Stimulated activated CD4-positive, alpha-beta T cell treated with anti-CD3 and anti-CD28 coated beads, Interleukin-1b, Interleukin-23, amount 100 ng/mL, for 48 hours (primary cell): ENCODE measurements around the gene CCDC3.
A peak's percentile ranks its signal among the peaks of the same experiment; 100 is the strongest.

ENCODE experiments used
- DNase-seq: peaks from one replicate; pipeline ENCODE4 v3.0.0-alpha.2; 2020

The CCDC3 gene

DNA sequence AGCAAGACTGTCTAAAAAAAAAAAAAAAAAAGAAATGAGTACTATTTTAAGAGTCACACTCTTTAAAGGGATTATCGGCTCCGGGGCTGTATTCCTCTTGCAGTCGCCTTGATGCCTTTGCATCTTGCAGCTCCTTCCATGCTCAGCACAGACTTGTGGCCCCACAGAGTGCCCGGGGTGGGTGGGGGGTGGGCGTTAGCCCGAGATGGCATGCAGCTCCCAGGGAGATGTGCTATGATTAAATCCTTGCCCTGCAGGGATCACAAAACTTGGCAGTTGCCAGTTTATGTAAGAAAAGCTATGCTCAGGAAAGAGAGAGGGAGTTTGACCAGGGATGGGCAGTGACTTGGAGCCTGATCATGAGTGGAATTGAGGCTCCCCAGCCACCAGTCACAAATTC is 81.9 kb downstream of the CCDC3 start:
- no peak for DNase-seq

DNA sequence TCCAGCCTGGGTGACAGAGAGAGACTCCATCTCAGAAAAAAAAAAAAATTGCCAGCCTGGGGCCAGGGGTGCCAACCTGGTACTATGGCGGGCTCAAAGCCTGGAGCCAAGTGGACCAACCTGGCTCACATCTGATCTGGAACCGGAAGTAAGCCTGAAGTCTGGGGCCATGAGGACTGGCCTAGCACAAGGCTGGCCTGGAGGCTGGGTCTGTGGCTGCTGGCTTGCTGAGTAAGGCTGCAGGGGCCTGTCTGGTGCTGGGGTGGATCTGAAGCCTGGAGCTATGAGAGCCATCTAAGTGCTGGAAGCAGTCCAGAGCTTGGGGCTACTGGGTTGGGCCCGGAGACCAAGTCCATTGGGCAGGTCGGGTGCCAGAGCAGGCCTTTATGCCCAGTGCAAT is 84.9 kb downstream of the CCDC3 start:
- DNase-seq = no peak

DNA sequence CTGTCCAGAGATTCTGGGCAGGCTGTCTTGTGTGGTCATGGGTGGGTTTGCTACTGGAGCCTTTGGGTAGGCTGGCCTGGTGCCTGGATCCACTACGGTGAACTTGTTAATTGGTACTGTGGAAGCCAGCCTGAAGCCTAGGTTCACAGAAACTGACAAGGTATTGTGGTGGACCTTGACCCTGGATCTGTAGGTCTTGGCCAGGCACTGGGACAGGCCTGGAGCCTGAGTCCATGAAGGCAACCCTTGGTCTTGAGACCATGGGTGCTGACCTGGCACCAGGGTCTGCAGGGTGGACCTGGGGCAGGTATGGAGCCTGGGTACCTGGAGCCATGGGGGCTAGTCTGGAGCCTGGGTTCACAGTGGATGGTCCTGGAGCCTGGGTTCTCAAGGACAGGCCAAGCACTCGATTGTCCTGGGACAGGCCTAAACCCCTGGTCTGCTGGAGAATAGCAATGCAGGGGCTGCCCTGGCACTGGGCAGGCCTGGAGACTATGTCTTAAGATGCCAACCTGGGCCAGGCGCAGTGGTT is 85.8 kb downstream of the CCDC3 start:
- DNase-seq = no peak

DNA sequence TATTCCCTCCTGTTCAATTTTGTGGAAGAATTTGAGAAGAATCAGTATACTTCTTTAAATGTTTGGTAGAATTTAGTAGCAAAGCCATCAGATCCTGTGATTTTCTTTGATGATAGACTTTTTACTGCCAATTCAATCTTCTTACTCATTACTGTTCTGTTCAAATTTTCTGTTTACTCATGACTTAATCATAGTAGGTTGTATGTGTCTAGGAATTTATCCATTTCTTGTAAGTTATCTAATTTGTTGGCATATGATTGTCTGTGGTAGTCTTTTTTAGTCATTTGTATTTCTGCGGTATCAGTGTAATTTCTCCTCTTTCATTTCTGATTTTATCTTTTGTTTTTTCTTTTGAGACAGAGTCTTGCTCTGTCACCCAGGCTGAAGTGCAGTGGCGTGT is 87.4 kb downstream of the CCDC3 start:
- DNase-seq = no peak

DNA sequence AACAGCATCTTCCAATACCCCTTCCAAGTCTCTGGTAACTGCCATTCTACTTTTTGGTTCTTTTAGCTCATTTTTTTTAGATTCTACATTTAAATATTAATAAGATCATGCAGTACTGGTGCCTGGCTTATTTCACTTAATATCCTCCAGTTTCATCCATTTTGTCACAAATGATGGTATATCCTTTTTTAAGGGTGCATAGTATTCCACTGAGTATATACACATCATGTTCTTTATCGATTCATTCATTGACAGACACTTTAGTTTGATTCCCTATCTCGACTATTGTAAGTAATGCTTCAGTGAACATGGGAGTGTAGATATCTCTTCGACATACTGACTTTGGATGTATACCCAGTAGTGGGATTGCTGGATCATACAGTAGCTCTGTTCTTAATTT is 89.7 kb downstream of the CCDC3 start:
- no peak for DNase-seq

DNA sequence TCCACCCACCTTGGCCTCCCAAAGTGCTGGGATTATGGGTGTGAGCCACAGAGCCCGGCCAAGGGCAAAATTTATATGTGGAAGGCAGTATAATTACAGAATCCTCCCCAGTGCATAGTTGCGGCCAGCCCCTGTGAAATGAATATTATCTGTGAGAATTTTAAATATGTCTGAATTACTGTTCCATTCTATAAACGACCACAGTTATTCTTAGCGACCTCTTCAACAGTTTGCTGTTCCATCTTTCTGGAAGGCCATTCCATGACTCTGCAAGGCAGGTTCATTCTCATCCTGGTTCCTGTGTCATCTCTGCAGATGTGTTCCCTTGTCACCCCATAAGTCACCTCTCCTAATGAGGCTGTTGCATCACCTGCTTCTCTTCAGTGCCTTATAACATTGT is 90.7 kb downstream of the CCDC3 start:
- no peak for DNase-seq

DNA sequence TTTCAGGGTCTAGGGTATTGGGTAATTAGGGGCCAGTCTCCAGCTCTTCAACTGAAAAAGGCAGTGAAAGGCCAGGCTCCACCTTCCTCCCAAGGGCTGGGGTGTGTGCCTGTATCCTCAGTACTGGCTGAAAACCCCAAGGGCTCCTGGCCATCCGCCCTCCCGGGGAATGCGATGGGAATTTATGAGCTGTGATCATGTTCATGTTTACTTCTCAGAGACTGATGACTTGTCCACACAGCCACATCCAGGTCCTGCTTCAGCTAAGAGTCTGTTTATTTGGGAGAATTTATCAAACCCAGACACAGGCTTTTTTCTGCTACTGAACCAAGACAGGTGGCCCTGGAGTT is 91.7 kb downstream of the CCDC3 start:
- DNase-seq = no peak

DNA sequence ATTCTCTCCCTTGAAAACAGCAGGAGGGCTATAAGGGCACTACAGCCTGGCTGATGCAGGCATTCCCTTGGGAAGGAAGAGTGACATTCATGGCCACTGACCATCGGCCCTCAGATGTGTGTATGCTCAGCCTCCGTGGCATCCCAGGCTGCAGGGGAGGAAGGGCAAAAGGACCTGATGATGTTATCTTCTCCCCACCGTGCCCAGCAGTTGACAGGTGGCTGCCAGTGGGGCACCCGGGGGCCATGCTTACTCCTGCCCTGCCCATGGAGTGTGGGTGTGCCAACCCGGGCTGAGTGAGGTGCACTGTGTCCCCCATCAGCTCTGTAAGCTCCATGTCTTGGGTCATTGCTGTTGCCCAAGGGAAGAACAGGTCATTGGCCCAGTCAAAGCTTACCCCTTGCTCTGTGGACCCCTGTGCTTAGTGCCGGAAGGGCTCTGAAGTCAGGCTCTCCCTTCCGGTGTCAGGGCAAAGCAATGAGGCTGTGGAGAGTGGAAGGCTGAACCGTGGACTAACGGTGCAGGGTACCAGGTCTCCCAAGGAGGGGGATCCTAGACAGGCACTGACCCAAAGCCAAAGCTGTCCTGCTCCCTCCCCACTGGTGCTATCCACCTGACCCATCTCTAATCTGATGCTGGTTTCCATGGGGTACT is 92.2 kb downstream of the CCDC3 start:
- no peak for DNase-seq

DNA sequence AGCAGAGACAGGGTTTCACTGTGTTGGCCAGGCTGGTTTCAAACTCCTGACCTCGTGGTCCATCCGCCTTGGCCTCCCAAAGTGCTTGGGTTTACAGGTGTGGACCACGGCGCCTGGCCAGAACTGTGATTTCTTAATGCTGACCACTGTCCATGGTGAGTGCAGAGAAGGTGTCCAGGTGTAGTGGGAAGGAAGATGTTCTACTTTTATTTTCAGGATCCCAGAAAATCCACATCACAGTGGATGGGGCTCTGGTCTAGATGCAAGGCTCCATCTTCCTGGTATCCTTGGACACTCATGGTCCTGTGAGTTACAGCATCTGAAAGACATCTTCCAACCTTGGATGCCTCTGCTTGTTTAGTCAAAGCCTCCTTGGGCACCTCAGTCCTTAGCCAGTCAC is 92.7 kb downstream of the CCDC3 start:
- no peak for DNase-seq

DNA sequence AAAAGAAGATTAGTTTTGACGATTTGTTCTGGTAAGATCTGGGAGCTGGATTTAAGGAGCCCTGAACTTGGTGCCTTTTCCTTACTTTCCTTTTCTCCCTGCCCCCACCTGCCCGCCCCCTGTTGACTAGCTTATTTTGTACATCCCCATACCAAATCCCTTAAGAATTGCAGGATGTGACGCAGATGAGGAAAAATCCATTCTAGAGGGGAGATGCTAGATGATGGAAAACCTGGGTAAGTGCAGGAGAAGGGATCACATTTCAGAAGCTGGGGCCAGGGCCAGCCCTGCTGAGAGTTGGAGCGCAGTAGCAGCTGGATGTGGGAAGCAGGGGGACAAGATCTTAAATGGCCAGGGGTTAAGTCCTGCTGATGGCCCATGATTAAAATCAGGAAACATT is 93.9 kb downstream of the CCDC3 start:
- DNase-seq = no peak

DNA sequence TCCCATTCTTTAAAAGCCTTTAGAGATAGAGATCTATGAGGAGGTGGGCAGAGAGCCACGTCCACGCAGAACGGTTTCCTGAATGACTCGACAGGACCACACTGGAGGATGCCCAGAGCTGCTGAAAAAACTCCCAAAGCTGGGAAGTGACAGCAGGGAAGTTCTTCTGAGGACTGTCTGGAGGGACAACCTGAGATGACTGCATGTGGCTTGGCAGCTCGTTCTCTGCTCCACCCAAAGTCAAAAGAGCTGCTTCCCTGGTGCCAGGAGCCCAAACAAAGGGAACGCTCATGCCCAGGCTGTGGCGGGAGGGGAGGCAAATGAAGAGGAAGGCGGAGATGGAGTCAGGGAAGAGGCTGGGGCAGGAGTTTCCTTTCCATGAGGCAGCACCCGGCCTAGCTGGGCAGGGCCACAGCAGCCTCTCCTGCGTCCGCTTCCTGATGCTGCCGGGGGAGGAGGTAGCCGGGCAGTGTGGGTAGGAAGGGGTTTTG is 95.4 kb downstream of the CCDC3 start:
- no peak for DNase-seq

DNA sequence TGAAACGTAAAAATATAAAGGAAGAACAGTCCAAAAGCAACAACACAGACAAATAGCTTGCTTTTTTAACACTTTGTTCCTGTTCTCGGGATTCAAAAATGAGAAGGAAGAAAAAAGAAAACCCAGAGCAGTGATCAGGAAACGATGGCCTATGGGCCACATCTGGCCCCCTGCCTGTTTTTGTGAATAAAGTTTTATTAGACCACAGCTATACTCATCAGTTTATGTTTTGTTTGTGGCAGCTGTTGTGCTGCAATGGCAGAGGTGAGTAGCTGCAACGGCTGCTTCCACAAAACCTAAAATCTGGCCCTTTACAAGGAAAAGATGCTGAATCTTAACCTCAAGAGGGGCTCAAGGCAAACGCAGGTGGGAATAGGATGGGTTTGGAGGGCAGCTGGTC is 96.4 kb downstream of the CCDC3 start:
- DNase-seq = no peak

DNA sequence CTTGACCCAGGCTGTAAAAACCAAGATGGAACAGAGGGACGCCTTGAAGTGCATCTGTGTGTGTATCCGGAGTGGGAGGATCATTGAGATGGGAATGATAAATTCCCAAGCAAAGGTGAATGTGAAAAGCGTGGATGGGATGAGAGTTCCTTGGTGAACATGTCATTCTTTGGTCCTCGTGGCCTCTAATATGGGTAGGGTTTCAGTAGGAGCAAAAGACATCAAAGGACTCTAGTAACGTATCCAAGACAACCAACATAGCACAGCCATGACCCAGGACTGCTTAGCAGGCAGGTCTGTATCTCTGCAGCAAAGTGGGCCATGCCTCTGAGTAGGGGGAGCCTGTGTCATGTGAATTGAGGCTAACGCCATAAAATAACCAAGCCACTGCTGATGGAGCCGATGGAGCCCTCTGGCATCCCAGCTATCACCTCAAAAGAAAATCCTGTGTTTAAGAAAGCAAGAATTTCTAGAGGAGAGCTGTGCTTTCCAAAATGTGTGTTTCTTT is 98.6 kb downstream of the CCDC3 start:
- DNase-seq = no peak

DNA sequence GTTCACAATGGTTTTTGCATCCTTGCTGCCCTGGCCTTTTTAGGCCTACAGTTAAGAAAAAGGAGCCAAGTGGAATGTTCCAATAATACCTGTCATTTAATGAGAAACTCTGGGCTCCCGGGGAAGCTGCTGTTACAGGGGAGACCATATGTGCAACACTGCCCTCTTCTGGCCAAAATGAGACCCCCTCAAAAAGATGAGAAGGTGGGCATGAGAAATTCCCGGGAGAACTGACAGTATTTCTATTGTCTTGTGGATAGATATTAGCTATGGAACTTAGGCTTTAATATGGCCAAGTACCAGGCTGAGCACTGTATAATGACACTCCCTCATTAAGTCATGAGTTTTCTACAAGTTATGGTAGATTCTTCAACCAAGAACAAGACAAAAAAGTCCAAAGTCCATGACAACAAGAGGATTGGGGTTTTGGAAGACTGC is 99.4 kb downstream of the CCDC3 start:
- DNase-seq = peak; percentile 15

DNA sequence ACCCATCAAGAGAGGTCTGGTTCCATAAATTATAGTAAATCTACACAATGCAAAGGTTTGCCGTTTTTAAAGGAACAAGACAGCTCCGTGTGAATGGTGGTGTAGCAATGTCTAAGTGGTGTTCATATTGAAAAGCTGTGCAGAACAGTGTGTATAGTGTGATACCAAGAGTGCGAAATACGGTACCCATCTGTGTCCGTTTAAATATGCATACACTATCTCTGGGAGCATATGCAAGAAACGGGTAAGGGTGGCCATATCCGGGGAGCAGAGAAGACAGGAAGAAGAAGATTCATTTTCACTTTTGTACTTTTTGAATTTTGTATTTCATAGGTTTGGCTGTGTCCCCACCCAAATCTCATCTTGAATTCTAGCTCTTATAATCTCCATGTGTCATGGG is 102.0 kb downstream of the CCDC3 start:
- DNase-seq = no peak

DNA sequence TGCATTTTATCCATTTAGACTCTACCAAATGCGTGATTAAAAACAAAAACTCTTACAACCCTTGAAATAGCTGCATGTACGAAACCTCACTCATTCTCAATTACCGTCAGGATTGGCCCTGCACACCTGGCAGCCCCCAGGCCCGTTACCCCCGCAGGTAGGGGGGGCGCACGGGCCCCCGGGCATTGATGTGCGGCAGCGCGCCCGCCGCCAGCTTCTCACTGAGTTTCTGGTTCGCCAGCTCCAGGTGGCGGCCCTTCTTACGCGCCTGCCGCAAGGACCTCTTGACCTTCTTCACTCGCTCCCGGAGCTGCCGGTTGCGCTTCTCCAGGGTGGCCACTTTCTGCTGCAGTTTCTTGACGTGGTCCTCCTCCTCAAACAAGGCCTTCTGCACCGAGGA is 103.2 kb downstream of the CCDC3 start:
- DNase-seq = no peak

DNA sequence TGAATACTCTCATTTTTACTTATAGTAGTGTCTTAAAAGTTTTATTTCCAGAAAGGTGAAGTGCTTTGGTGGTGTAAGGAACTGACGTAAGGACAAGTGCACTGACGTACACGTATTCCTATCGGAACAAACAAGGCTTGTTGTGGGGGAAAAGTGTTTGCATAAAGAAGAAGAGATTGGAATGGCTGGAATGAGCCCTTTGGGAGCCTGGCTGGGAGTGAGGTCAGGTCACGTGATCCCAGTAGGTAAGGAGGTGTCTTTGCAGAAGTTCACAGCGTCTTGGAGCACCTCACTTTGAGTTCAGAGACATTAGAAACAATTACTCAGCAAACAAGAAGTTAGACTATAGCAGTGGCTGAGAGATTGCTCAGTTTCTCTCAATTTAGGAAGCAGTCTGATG is 104.2 kb downstream of the CCDC3 start:
- DNase-seq = no peak

DNA sequence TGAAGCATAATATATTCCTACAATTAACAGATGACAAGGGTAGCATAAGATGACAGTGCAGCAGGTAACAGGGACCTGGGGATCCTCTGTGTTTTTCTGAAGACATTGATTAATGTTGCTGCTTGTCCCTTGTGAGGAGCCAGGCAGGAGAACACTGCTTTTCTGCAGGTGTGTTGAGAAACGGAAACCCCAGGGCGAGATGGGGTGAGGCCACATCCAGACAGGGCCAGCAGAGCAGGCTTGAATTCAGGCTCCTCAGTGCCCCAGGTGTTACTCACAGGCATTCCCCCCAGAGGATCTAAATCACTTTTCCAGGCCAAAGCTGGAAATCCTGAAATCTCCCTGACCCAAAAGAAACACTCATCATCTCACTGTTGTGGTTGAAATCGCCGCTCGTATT is 105.3 kb downstream of the CCDC3 start:
- no peak for DNase-seq

DNA sequence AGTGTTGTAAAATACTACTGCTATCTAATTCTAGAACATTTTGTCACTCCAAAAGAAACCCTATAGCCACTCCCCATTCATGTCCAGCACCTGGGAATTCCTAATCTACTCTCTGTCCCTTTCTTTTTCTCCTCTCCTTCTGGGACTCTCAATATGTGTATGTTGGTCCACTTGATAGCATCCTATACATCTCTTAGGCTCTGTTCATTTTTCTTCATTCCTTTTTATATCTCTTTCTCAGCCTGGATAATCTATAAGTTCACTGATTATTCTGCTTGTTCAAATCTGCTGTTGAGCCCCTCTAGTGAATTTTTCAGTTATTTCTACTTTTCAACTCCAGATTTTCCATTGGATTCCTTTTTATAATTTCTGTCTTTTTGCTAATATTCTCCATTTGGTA is 108.6 kb downstream of the CCDC3 start:
- no peak for DNase-seq

DNA sequence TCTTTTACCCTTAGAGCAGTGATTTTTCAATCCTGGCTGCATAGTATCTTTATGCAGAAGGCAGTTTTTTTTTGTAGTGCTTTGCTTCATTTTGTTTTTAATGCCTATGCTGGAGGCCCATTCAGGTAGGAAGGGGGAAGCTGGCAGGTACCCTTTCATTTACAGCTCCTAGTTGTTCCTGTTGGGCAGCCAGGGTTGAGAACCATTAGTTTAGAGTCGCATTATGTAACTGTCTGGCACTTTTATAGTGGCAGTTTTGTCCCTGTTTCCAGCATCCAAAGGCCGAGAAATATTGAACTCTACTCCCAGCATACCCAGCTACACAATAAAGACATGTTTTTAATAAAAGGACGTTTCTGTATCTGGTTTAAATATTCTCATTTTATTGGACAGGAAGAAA is 110.6 kb downstream of the CCDC3 start:
- DNase-seq = no peak

DNA sequence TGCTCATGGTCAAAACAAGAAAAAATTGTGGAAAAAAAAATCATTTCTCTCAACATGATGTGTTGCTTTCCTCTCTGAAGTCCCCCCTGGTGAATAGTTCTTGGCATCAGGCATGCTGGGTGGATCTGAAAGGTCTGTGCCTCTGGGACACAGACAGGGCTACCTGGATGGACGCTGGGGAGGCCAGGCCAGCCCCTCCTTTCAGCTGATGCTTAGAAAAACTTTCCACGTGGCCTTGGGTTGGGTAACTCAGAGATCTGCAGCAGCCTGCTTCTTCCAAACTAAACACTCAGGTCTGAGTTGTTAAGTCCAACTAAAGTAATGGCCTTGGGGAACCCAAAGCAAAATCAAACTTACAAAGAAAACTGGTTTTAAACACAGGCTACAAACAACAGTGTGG is 113.0 kb downstream of the CCDC3 start:
- no peak for DNase-seq

DNA sequence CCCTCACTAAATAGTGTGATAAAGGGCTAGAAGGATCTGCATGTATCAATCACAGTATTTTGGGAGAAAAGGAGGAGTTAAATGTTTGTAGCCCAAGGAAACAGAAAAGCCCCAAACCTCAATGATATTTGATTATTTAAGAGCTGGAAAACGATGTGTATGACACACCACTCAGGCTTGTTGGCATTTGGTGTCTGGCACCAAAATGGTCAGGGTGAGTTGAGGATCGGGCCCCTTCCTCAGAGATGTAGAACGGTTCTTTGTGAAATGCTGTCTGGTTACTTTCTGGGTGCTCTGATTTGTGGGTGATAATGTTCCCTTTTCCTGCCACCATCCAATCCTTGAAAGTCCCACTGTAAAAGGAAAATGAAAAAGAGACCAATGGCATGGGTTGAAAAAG is 113.7 kb downstream of the CCDC3 start:
- no peak for DNase-seq

DNA sequence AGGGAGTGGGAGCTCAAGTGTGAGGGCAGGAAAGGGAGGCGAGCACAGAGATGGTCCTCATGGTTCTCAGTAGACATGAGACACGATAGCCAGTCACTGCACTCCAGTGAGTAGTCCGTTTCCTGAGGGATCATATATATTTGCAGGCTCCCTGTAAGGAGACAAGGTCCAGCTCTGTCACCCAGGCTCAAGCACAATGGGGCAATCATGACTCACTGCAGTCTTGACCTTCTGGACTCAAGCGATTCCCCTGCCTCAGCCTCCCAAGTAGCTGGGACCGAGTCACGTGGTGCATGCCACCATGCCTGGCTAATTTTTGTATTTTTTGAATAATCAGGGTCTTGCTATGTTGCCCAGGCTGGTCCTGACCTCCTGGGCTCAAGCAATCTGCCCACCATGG is 116.7 kb downstream of the CCDC3 start:
- no peak for DNase-seq

DNA sequence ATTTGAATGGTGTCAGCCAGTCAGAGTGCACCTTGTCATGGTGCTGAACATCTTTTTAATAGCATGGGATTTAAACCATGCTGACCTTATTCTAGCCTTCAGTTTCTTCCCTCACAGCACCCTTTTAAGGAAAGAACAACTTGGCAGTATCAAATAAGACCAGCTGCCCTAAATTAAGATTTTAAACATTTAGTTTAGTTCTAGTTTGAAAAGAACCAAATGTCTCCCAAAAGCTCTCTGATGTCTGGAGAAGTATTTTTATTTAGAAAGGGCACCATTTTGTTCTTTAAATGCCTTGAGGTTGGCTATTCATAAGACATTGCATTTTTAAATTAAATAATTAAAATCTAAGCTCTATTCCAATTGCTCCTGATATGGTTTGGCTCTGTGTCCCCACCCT is 121.1 kb downstream of the CCDC3 start:
- no peak for DNase-seq

DNA sequence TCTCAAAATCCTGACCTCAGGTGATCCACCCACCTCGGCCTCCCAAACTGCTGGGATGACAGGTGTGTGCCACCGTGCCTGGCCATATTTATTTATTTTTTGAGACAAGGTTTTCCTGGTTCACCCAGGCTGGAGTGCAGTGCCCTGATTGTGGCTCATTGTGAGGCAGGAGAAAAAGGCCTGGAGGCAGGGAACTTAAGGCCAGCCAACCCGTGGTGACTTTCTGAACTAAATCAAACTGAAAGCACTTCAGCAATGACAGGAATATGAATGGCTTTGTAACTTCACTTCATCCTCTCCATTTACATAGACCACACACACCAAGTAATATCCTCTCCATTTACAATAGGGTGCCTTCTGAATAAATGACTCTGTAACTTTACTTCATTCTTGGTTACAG is 124.4 kb downstream of the CCDC3 start:
- no peak for DNase-seq
